ENCODE data around the gene KLHL41. TPM values are rescaled to one million over a fixed set of nuclear protein-coding genes. Genes with fewer than 3 reads are reported as not detected.
"Not testable (repeated sequence)": the region's sequence is repeated elsewhere in the genome, so short reads cannot be mapped to it uniquely, and the experiment has no call there.

The KLHL41 gene
- total RNA-seq, 1 donor from 2014 or later: 139 TPM

DNA sequence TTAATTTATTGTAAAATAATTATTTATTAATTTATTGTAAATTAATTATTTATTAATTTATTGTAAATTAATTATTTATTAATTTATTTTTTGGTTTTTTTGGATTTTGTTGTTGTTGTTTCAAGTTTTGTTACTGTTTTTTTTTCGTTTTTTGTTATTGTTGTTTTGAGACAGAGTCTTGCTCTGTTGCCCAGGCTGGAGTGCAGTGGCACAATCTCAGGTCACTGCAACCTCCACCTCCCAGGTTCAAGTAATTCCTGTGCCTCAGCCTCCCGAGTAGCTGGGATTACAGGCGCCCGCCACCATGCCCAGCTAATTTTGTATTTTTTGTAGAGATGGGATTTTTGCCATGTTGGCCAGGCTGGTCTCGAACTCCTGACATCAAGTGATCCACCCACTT is 52.6 kb downstream of the KLHL41 start:
- DNase-seq; intact Hi-C loops (cut with DNase I); ATAC-seq (ENCODE audit: poor library complexity): not testable (repeated sequence)

- no peak for DNase-seq
- intact Hi-C loops (cut with DNase I): no loop called here
- no peak for ATAC-seq (ENCODE audit: poor library complexity)
Measured at GRCh38 chr2:169562519-169562918, 53.0 kb downstream of the KLHL41 start.

GRCh38 chr2:169565686-169566085 is 56.2 kb downstream of the KLHL41 start:
- intact Hi-C loops (cut with DNase I): no loop called here
- no peak for DNase-seq
- no peak for ATAC-seq (ENCODE audit: poor library complexity)

- intact Hi-C loops (cut with DNase I): no loop called here
- DNase-seq: no peak
- no peak for ATAC-seq (ENCODE audit: poor library complexity)
Measured at GRCh38 chr2:169569948-169570347, 60.4 kb downstream of the KLHL41 start.

GRCh38 chr2:169570752-169571151 is 61.2 kb downstream of the KLHL41 start:
- intact Hi-C loops (cut with DNase I); DNase-seq; ATAC-seq (ENCODE audit: poor library complexity): not testable (repeated sequence)

- DNase-seq (no peak), ATAC-seq (ENCODE audit: poor library complexity) (no peak)
- intact Hi-C loops (cut with DNase I): no loop called here
Measured at GRCh38 chr2:169571571-169571970, 62.1 kb downstream of the KLHL41 start.

- intact Hi-C loops (cut with DNase I): no loop called here
- DNase-seq (no peak), ATAC-seq (ENCODE audit: poor library complexity) (no peak)
Measured at GRCh38 chr2:169572189-169572588, 62.7 kb downstream of the KLHL41 start.

DNA sequence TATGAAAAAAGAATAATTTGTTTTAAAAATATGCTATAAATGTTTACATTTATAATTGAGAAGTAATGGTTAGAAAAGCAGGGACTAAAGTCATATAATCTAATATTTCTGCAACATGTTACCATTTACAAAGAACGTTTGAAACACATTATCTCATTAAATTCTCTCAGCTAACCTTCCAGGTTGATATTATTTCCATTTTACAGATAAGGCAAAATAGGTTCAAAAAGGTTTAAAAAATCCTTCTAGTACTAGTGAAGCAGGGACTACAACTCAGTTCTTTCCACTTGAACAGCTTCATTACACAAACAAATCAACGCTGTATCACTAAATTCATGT is 63.3 kb downstream of the KLHL41 start:
- intact Hi-C loops (cut with DNase I): no loop called here
- no peak for DNase-seq
- no peak for ATAC-seq (ENCODE audit: poor library complexity)

- ATAC-seq (ENCODE audit: poor library complexity) (peak; percentile 99), DNase-seq (peak; percentile 94)
- intact Hi-C loops (cut with DNase I): no loop called here
Measured at GRCh38 chr2:169573160-169573973, 63.9 kb downstream of the KLHL41 start, which contains the start of gene FASTKD1. TSS of gene FASTKD1 (minus strand) at chr2:169573865. CDS start at chr2:169572029, 1,836 bp downstream.

DNA sequence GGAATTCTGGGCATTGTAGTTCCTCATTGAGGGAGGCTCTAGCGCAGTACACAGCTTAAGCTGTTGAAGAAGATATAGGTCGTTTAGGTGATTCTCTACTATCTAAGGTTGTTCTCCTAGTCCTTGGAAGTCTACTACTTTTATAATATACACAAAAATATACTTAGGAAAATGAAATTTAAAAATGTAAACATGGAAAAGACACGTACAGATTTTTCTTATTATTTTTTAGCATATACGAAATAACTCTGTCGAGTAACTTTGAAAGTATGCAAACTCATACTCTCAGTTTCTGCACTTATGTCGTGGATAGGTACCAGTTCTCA is 64.4 kb downstream of the KLHL41 start:
- DNase-seq (no peak), ATAC-seq (ENCODE audit: poor library complexity) (no peak)
- intact Hi-C loops (cut with DNase I): no loop called here

DNA sequence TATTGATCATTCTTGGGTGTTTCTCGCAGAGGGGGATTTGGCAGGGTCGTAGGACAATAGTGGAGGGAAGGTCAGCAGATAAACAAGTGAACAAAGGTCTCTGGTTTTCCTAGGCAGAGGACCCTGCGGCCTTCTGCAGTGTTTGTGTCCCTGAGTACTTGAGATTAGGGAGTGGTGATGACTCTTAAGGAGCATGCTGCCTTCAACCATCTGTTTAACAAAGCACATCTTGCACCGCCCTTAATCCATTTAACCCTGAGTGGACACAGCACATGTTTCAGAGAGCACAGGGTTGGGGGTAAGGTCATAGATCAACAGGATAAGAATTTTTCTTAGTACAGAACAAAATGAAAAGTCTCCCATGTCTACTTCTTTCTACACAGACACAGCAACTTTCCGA is 65.0 kb downstream of the KLHL41 start:
- DNase-seq; ATAC-seq (ENCODE audit: poor library complexity); intact Hi-C loops (cut with DNase I): not testable (repeated sequence)

GRCh38 chr2:169575264-169575663 is 65.8 kb downstream of the KLHL41 start:
- intact Hi-C loops (cut with DNase I); ATAC-seq (ENCODE audit: poor library complexity); DNase-seq: not testable (repeated sequence)

Other genes starting within 250 kb of the KLHL41 start
- not detected for gene LRP2, start 147.2 kb upstream of the KLHL41 start, total RNA-seq
- gene BBS5, start 30.2 kb upstream of the KLHL41 start, total RNA-seq: 7.4 TPM
- 111 TPM for gene FASTKD1, start 64.2 kb downstream of the KLHL41 start, total RNA-seq
- gene PPIG, start 74.6 kb downstream of the KLHL41 start, total RNA-seq: 35.5 TPM
- not detected for gene CFAP210, start 184.7 kb downstream of the KLHL41 start, total RNA-seq
- 3.3 TPM for gene PHOSPHO2, start 184.8 kb downstream of the KLHL41 start, total RNA-seq
- gene KLHL23, start 224.1 kb downstream of the KLHL41 start, total RNA-seq: 23.0 TPM

All from Right ventricle myocardium superior (tissue), 1 donor.